GM12872 (cell line): ENCODE results near the gene DNER.

Experiments used
- TF ChIP-seq, protein P1 (sequence below): IDR thresholded peaks from 3 replicates; pipeline ENCODE4 v1.5.1; 2011; ENCODE audit warnings: low read depth, mild to moderate bottlenecking, low read length, moderate library complexity; ENCODE audit not compliant: insufficient read depth

DNER gene

DNA sequence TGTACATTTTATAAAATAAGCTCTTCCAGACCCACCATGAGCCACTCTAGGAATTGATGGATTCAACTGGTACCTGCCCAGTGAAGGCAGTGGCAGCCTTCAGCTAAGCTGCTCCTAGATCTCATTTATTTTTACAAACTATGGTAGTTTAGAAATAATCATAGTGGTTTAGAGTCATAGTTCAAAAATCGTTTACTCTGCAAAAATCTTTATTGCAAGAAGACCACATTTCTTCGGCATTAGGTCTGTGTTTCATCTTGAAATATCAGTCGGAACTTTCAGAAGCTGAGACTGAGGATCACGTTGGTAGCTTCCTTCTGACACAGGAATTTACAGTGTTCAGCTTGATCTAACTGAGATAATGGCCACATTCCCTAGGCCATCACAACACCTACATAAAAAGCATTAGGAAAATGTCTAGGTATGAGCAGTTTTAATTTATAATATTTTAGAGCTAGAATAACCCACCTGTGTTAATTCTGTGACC lies 237.0 kb downstream of the DNER start:
- TF ChIP-seq, protein P1, sequence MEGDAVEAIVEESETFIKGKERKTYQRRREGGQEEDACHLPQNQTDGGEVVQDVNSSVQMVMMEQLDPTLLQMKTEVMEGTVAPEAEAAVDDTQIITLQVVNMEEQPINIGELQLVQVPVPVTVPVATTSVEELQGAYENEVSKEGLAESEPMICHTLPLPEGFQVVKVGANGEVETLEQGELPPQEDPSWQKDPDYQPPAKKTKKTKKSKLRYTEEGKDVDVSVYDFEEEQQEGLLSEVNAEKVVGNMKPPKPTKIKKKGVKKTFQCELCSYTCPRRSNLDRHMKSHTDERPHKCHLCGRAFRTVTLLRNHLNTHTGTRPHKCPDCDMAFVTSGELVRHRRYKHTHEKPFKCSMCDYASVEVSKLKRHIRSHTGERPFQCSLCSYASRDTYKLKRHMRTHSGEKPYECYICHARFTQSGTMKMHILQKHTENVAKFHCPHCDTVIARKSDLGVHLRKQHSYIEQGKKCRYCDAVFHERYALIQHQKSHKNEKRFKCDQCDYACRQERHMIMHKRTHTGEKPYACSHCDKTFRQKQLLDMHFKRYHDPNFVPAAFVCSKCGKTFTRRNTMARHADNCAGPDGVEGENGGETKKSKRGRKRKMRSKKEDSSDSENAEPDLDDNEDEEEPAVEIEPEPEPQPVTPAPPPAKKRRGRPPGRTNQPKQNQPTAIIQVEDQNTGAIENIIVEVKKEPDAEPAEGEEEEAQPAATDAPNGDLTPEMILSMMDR, result no peak

DNA sequence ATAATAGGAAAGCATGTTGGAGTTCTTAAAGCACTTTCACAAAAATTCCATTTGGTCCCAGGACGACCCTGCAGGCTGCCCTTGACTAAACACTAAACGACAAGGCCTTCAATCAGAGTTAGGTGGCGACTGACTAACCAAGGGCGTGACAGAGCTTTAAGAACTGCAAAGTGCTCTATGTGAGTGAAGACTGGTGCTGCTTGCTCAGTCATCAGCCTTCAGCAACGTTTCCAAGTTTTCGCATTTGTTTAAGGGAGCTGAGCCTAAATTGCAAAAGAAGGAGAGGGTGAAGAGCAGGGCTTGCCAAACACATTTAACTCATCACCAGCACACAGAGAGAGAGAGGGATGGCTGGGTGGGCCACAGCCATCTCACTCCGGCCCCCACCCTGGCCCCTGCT lies 238.6 kb downstream of the DNER start:
- TF ChIP-seq, protein P1, result no peak

DNA sequence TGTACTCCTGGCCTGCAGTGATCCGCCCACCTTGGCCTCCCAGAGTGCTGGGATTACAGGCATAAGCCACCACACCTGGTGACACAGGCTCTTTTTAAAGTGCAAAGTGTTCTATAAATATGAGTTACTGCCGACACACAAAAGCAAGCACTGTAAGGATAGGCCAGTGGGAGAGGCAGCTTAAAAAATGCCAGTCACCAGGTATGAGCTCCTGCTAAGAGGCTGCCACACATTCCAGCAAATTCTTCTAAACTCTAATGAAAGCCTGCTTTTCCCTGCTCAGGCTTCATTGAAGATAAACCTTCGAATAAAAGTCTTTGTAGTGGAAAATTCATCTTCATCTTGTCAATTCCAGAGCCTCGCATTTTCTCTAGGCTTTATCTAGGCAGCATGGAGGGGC lies 240.2 kb downstream of the DNER start:
- TF ChIP-seq, protein P1, result no peak

DNA sequence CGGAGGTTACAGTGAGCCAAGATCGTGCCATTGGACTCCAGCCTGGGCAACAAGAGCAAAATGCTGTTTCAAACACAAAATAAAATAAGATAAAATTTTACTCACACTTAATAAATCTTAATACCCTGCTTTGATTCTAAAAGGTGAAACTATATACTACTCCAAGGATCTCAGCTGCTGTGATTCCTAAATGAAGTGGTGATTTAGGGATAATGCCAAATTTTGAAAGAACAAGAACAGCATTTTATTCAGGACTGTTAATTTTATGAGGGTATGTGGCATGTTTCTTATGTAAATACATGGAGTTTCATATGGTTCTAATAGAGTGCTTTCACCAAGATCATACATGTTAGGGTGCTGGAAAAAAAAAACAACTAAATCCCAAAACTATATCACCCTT lies 243.6 kb downstream of the DNER start:
- TF ChIP-seq, protein P1, result no peak

DNA sequence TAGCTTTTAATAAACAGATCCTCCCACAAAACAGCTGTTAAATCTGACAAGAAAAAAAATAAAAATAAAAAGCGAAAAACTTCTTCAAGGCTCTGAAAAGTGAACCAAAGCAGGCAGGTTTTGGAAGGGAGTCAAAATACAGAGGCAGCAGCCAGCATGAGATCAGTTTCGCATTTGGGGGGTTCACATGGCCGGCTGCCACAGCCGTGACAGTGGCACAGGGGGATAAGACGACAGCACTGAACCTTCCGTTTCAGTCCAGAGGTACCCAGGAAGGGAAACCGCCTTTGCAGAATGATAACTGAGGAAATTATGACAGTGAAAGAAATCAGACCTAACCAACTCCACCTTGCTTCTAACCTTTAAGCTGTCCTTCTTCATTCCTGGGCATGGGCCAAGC lies 246.6 kb downstream of the DNER start:
- TF ChIP-seq, protein P1, result no peak

DNA sequence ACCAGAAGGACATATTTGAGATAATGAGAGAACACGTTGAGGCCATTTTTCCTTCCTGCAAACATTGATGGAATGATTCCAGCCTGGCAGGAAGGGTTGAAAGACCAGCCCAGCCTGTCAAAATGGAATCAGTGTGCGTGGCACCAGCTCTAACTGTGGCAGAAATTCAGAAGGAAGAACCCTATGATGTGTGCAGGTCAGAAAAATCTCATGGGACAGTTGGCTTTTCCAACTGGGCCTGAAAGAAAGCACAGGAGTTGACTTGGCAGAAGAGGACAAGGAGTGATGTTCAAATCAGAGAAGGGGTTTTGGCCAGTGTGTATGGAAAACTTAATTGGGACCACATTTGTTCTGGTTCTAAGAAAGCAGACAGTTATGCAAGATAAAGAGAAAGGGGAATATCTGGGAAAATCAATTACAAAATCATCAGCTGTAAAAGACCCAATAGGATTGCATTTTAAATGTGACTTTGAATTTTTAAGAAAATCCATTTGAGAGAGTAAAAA lies 250.5 kb downstream of the DNER start:
- TF ChIP-seq, protein P1, result no peak

DNA sequence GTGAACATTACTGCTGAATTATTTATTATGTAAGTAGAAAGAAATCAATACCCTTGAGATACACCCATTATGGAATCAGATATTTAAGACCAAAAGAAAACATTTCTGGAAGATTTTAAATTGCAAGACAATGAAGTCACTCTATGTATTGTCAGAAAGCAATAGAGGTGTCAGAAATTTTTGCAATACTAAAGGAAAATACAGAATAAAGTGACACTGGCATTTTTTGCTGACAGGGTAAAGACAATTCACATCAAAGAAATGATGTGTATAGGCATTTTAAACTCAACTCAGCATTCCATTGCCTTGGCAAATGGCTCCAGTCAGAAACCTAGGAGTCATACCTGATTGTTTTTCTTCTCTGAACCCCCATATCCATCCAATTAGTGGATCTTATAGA lies 252.2 kb downstream of the DNER start:
- TF ChIP-seq, protein P1, result no peak
